Endothelial cell of umbilical vein (primary cell): Measurements from ENCODE around the gene RPL10A.
A peak's percentile ranks its signal among the peaks of the same experiment; 100 is the strongest.

Experiments
- CTCF ChIP-seq, 2 donors: IDR thresholded peaks; 1 replicate in 1 of 2; 2 replicates in 1 of 2; pipeline ENCODE4 v1.5.1; 2011; ENCODE audit warnings: low read length in 2 of 2, mild to moderate bottlenecking in 2 of 2, moderate library complexity in 2 of 2, control low read depth in 1 of 2, inconsistent platforms in 1 of 2, low read depth in 1 of 2; ENCODE audit not compliant: insufficient read depth in 1 of 2; ENCODE audit errors: extremely low read depth in 1 of 2
- EZH2 ChIP-seq: IDR thresholded peaks from 2 replicates; pipeline ENCODE4 v1.6.1; 2012; ENCODE audit warnings: borderline replicate concordance, low read depth, mild to moderate bottlenecking, moderate library complexity, low read length, inconsistent platforms; ENCODE audit not compliant: severe bottlenecking
- JUN ChIP-seq: IDR thresholded peaks from 2 replicates; pipeline ENCODE4 v1.6.1; 2011; ENCODE audit warnings: borderline replicate concordance, low read depth; ENCODE audit not compliant: insufficient read length, insufficient read depth
- MAX ChIP-seq: IDR thresholded peaks from 2 replicates; pipeline ENCODE4 v1.6.1; 2011; ENCODE audit not compliant: insufficient read depth, insufficient read length
- MYC ChIP-seq: IDR thresholded peaks from one replicate; pipeline ENCODE4 v1.6.1; 2011; ENCODE audit warnings: mild to moderate bottlenecking, low read depth, low read length
- POLR2A ChIP-seq: IDR thresholded peaks from 2 replicates; pipeline ENCODE4 v1.6.1; 2012; ENCODE audit warnings: low read depth, mild to moderate bottlenecking, control low read depth, low read length
- POLR2AphosphoS5 ChIP-seq: IDR thresholded peaks from 2 replicates; pipeline ENCODE4 v1.6.1; 2012; ENCODE audit warnings: low read depth, mild to moderate bottlenecking, control low read depth, low read length, moderate library complexity; ENCODE audit not compliant: insufficient read depth

- TF ChIP-seq CTCF (IDR thresholded peaks at IDR 0.05; ENCODE audit: extremely low read depth in 1 of 2, insufficient read depth in 1 of 2, low read depth in 1 of 2, low read length in 2 of 2) (no peak), EZH2 (no peak), POLR2AphosphoS5 (peak; percentile 59), POLR2A (no peak), JUN (no peak), MYC (no peak), MAX (peak; percentile 7)
Observed at GRCh38 chr6:35452183-35453090, 15.8 kb upstream of the RPL10A start, which contains the start of gene FANCE.
